Measurements from ENCODE around the gene CLEC16A.

- TF ChIP-seq CTCF (IDR thresholded peaks at IDR 0.05; ENCODE audit: low read depth, low read length, poor library complexity, severe bottlenecking), result no peak
- no peak for TF ChIP-seq EZH2phosphoT487 (IDR thresholded peaks at IDR 0.05; ENCODE audit: borderline replicate concordance, low read length)
These were observed 273.6 kb downstream of the CLEC16A start for GRCh38 chr16:11217651-11218603.
